Measurements from ENCODE around the gene OSER1.

GRCh38 chr20:44228465-44229258, 18.1 kb upstream of the OSER1 start:
- TF ChIP-seq CTCF (IDR thresholded peaks at IDR 0.05) (no peak), POLR2A (IDR thresholded peaks at IDR 0.05) (no peak)
